GM18861 (cell line): ENCODE data around the gene PLEKHA1.
A peak's percentile ranks its signal among the peaks of the same experiment; 100 is the strongest.

ENCODE experiments used
- ATAC-seq: cut with Tn5 transposase; IDR thresholded peaks from one replicate; pipeline ENCODE4 v1.9.1; 2021; ENCODE audit not compliant: unreplicated experiment

PLEKHA1 gene

DNA sequence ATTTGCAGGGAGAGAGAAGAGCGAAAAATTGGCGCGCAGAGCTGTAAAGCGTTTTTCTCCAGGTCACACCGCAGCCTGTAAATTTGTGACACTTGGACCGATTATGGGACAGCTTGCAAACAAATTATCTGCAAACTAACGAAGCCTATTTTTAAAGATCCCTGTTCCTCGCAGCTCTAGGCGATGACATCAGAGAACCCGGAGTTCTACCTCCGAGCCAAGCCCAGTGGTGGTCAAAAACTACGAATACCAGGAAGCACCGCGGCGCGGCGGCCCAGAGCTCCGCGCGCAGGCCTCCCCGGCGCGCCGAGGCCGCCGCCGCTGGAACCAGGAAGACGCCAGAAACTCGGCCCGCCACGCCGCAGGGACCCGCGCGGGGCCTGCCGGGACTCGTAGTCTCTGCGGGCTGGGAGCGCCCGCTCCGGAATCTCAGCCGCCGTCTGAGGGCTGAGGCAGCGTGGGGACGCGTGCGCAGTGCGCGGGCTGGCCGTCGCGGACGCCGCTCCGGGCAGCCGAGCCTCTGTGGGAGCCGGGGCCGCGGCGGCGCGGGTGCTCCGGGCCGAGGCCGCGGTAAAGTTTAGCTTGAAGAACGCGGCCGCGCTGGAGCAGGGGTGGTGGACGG, at the start of gene PLEKHA1:
Gene PLEKHA1 (plus strand): TSS at position 472 of the 622 bp plus-strand sequence. CDS start 18,493 bp downstream, outside the sequence.
- ATAC-seq: peak; percentile 87

DNA sequence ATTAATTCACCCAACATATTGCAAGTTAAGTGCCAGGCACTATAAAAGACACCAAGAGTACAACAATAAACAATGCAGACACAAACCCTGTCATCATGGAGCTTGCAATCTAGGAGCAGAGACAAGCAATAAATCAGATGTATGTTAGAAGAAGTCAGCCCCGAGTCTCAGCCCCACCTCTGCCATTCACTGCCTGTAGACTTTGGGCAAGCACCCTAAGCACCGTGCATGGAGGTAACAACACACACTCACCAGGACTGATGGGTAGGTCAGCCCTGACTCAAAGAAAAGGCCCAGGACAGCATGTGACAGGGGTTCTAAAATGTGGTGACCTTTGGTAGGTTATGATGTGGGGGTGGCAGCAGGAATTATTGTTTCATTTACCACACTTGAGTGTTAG, 49.3 kb upstream of the PLEKHA1 start:
- no peak for ATAC-seq

DNA sequence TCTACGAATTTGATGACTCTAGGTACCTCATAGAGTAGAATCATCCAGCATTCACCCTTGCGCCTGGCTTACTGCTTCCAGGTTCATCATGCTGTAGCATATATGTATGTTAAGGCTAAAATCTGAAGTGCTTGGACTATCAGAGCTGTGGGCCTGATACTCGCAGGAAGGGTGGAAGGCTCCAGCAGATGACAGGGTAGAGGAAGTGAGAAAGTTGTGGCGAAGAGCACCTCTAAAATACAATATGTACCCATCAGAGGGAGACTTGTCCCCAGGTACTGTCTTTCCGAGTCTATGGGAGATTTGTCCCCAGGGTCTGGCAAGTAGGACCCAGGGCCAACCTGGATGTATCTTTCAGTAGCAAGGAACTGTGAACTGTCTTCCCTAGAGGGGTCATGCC, 48.1 kb upstream of the PLEKHA1 start:
- no peak for ATAC-seq

DNA sequence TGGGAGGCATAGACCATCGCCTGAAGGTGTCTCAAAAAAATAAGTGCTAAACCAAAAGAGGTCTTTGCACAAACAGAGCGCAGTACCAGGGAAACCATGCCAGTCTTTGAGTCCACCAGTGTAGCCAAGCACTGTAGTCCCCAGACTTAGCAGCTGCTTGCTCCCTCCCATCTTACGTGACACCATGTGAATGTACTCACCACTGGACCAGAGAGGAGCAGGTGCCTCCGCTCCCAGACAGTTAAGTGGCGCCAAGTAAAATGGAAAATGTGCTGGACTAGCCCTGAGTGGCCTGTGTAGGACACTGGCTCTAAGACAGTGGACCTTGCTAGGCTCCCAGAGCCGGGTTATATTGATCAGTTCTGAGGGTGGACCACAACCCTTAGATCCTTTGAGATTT, 47.7 kb upstream of the PLEKHA1 start:
- no peak for ATAC-seq

DNA sequence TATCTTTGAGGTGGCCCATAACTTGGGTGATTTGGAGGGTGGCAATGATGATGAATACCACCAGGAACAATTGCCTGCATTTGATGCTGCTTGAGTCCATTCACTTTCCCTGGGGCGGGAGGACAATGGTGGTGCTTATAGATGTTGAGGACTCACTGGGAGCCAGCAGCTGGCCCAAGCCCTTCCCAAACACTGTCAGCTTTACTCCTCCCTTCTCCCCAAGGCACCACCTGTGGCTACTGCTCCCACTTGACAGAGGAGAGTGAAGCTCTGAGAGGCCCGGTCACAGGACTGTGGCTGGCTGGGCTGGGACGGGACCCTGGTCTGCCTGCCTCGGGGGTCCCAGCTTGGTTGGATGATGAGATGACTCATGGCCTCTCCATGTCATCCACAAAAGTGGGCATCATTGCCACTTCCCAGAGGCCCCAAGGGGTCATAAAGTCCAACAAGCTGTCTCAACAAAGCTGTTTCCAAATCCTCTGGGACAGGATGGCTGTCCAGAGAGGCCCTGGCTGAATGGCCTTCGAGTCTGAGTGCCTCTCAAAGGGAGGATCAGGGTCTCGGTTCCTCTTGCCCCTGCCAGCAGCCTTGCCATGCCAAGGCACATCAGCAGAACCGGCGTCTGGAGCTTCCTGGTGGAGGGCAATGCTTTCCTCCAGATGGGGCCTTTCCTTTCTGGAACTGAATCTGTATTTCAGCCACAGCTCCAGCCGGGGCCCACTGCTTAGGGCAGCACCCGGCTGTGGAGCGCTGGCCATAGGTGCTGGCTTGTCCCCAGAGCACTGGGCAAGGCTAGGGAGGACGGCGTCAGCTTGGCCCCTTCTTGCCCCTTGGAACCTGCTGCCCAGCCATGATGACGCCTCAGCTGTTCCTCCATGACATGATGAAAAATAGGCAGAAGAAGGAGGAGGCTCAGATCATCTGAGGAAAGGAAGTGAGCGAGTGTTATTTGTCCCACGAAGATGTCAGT, 47.0 kb upstream of the PLEKHA1 start:
- no peak for ATAC-seq

DNA sequence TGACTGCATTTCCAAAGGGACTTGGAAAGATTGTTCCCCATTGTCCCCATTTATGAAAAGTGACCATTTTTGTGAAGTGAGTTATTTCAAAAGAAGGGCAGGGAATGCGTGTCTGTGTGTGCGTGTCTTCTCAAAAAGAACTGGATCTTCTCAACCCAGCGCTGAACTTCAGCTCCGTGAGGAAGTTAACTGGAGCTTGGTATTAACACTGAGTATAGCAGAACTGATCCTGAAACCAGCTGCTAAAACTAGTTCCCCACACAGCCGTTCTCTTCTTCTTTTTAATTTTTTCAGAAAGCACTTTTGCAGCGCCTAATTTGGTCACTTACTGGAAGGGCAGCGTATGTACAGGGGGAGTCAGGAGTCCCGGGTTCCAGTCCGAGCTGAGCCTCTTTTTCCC, 45.8 kb upstream of the PLEKHA1 start:
- ATAC-seq: no peak

DNA sequence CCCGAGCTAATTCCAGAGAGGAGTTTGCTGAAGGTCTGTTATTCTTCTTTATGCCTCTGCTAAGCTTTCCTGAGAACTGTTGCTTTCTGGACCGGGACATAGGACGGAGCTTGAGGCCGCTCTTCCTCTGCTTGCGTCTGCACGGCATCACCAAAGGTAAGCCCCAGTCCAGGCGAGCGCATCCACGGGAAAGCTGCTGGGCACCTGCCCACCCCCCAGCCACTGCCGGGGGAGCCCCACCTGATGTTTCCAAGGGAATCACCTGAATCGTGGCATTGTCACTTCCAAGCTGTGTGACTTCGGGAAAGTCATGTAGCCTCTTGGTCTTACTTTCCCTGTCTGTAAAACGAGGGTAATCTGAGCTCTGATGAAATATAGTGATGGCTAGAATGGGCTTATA, 45.1 kb upstream of the PLEKHA1 start:
- ATAC-seq: no peak

DNA sequence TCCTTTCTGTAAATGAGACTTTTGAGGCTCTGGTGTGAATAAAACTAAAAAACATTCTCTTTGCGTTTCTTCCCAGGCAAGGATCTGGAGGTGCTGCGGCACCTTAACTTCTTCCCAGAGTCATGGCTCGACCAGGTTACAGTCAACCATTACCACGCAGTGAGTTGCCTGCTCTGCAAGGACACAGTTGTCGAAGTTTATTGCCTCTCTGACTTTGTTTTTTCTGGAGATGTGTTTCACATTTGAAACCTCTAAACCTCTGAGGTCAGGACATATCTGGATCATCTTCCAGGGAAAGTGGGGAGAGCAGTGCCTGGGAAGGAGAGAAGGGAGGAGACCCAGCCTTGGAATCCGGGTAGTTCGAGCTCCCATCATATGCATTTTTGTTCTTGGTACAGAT, 43.4 kb upstream of the PLEKHA1 start:
- ATAC-seq: no peak

DNA sequence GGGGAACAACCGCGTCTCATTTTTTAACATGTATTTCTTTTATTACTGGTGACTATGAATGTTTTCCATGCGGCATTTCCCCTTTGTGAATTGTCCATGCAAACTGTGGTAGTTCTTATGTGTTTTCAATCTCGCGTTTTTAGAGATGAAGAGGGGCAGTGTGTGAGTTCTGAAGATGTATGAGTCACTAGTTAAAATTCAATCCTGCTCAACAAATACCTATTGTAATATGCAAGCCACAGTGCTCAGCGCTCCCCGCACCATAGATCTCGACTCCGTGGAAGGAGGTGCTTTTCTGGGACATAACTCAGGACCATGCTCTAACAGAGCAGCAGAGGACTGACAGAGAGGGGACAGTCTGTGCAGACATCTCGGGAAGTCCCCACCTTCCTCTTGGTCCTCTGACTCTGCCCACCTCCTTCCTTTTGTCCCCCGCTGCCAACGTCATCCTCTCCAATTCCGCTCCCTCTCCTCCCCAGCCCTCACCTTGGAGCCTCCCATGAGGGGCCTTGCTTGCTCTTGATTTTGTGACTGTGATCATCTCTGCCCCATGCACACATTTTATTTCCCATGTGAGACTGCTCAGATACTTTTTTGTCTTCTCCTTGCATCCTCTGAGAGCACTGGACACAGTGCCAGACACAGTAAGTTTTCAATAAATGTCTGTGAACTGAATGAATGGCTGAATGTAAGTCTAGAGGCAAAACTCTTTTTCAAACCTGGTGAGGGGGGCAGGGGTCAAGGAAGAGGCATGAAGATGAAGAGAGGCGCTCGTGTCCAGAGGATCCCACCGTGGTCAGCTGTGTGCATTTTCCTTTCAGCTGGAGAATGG, 42.7 kb upstream of the PLEKHA1 start:
- peak; percentile 43 for ATAC-seq

DNA sequence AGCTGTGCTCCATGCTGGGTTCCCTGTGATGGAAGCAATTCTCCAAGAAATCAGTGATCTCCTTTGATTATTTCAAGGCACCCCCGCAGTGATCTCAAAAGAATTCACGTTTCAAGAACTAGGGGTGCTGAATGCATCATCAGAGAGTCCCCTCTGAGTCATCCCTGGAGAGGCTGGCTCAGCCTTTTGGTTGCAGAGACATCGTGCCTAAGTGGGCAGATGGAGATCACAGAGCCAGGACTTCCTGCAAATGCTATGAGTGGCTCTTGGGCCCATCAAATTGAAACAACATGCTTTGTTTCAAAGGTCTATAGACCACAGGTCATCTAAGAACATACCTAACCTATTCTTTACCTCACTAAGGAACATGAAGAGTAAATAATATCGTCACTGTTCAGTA, 41.5 kb upstream of the PLEKHA1 start:
- peak; percentile 73 for ATAC-seq

DNA sequence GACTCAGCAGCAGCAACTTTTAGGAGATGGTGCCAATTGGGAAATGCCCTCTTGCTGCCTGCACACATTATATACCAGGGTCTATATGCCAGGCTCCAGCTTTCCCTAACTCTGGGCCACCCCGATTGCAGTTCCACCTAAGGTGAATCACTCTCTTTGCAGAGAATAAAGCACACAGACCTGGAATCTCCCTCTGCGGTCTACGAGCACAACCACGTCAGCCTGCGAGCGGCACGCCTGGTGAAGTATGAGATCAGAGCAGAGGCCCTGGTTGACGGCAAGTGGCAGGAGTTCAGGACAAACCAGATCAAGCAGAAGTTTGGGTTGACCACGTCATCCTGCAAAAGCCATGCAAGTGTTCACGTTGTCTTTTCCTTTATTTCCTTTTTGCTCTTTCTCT, 38.2 kb upstream of the PLEKHA1 start:
- ATAC-seq: no peak

DNA sequence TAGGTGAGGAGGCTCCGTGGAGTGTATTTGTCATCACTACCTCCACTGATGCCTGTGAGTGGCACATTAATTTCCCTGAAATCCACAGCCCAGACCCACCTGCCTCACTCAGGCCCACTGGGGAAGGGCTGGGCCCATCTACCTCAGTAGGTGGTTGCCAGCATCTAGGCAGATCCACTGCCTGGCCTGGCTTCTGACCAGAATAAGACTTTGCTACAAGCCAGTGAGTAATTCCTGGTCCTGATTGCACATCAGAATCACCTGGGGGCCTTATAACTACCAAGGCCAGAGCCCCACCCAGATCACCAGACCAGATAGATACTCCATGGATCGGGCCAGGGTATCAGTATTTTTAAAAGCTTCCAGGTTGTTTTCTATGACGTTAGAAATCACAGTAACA, 37.5 kb upstream of the PLEKHA1 start:
- no peak for ATAC-seq

DNA sequence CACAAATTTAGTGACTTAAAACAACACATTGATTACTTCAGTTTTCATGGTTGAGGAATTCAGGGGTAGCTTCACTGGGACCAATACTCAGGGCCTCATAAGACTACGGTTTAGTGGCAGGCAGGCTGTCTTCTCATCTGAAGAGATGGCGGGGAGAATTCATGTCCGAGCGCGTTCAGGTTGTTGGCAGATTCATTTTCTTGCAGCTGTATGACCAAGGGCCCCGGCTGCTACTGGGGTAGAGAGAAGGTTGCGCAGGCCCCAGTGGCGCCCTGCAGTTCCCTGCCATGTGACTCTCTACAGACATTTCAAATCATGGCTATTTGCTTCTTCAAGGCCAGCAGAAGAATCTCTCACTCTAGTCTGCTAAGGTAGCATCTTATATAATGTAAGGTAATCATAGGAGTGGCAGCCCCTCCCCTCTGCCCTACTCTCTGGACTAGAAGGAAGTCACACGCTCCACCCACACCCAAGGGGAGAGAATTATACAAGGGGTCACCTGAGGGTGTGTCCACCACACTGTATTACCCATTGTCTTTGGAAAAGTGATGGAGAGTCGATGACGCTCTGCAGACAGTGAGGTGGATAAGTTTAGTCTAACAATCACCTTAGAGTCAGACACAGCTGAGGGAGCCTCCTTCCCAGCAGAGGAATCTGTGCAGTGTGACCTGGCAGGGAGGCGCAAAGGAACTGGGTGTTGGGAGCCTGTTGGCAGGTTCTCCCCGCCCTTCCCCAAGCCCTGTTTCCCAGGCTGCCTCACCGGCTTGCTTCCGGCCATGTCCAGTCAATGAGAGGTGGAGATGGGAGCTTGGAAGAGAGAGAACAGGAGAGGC, 35.7 kb upstream of the PLEKHA1 start:
- no peak for ATAC-seq

DNA sequence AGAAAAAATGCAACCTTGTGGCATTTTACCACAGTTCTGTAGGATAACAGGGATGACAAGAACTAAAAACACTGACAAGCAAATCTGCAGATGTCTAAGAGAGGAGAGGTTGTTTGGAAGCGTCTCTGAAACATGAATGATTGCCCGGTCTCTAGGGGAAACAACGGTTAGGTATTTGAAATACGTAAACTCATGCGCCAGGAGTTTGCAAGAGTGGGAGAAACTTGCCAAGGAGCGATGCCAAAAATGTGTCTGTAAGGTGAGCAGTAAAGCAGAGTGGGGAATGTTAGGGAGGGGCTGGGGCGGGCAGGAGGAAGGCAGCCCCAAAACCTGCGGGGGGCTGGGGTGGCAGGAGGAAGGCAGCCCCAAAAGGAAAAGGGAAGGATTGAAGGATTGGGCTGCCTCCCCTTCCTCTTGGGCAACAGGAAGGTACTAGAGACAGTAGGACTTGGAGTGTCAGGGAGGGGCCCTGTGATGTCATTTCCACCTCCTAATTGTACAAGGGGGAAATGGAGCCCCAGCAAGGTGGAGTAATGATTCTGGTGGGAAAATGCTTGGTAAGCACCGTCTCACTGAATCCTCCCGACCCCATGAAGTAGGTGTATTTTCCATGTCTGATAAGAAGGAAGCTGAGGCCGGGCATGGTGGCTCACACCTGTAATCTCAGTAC, 33.2 kb upstream of the PLEKHA1 start:
- no peak for ATAC-seq

DNA sequence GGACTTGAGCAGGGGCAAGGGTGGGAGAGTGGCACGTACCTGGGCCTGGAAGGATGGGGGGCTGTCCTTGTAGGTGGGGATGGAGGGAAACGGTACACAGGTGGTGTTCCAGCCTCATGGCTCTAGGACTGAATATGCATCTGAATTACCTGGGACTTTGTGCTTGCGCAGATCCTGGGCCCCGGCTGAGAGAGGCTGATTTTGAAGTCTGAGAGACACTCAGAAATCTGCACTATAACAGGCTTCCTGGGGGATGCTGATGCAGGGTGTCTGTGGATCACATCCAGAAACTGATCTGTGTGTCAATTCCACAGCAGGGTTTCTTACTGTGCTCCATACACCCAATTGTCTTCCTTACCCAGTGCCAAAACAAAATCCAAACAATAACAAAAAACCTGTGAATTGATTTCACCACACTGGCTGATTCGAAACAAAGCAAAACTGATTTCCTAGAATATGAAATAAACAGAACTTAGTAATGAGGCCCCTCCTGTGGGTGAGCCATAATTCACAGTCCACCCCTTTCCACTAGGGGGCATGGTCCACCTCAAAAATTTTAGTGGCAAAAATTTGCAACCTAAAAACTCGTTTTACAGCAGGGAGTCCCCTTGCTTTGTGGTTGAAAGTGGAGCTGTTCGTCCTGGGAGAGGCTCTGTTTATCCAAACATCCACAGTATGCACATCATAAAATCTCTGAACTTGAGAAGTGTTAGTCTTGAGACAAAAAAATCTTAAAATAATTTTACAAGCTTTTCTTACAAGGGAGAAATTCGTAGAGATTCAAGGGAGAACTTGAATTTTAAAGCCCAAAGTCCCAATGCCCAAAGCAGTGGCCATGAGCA, 32.0 kb upstream of the PLEKHA1 start:
- no peak for ATAC-seq

DNA sequence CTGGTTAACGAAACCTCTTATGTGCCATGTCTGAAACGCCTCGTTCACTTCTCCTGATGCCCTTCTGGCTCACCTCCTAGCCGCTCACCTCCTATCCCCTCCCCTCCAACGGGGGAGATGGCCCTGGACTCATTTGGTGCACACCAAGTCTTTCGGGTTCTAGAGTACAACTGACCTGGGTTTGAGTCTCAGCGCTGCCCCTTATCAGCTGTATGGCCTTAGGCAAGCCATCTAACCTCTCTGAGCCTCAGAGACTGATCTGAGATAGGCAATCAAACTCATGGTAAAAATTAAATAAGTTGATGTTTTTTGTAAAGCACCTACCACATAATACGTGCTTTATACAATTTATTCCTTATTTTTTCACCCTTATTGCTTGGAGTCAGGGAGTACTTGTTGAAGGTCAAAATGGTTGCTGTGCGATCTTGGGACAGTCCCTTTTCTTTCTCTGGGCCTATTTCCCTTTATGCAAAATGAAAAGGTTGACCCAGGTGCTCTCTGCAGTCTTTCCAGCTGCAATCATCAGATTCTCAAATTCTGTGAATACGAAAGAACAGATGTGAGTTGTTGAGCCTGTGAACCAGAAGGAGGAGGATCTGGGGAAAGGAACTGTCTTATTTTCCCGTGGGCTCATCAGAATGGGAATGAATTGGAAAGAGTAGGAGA, 31.2 kb upstream of the PLEKHA1 start:
- no peak for ATAC-seq

DNA sequence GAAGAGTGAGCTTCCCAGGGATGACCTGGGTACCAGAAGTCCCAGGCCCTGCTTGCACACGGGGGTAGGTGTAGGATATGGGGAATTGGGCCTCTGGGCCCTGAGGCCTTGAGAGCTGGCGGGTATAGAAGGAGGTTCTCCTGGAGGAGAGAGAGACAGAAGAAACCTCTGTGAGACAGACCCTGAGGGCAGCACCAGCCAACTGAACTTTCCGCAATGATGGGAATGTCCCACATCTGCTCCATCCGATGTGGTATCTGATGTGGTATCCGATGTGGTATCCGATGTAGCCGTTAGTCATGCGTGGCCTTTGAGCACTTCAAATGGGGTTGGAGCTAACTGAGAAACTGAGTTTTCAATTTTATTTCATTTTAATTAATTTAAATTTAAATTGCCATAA, 30.6 kb upstream of the PLEKHA1 start:
- ATAC-seq: no peak

DNA sequence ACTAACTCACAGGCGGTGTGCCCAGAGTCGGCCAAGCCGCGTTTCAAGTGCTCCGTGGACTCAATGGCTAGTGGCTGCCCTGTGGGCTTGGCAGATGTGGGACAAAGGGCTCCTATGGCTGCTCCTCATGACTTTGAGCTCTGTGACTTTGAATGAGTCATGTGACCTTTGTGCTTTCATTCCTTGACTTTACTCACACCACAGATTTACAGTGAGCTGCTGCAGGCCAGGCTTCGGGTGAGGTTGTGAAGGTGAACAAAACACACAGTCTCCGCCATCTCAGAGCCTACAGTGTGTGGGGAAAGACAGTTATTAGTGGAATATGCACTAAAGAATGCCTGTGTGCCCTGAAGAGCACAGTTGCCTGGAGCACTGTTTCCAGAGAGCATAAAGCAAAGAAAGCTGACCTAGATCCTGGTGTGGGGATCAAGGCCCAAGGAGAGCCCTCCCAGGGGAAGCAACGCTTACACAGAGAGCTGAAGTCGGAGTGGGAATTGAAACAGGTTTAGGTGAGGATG, 29.7 kb upstream of the PLEKHA1 start:
- ATAC-seq: no peak
